ENCODE results near the gene MVP. TPM values are rescaled to one million over a fixed set of nuclear protein-coding genes. Genes with fewer than 3 reads are reported as not detected.

The MVP gene
- total and polyA plus RNA-seq, 2 donors (not counting 1 experiment from before 2014, with no cell fraction given): 109 to 121 TPM

- no peak overlapping the region for H3K27ac ChIP-seq (ENCODE audit: low read length in 2 of 2)
- no peaks in the 10 kb centered on the region for H3K79me2 ChIP-seq (ENCODE audit: control insufficient read depth, insufficient read depth, low read length)
- DNase-seq (no peak), ATAC-seq (ENCODE audit: low read depth) (no peak)
- H3K4me3 ChIP-seq (ENCODE audit: control extremely low read depth in 1 of 5, extremely low read depth in 1 of 5, insufficient read depth in 1 of 5, low read depth in 2 of 5, low read length in 4 of 5): no peak overlapping the region
- CTCF ChIA-PET: interaction anchor here (0.8 kb wide), 1 partner anchor 144 kb away, joined by 3 read pairs; no protein-coding TSS in a partner anchor
- H3K4me1 ChIP-seq (ENCODE audit: control insufficient read depth in 2 of 2, insufficient read depth in 2 of 2, low read length in 2 of 2): no peaks in the 10 kb centered on the region
- no peak overlapping the region for H3K4me2 ChIP-seq (replicated peaks; ENCODE audit: low read depth, low read length, poor library complexity, severe bottlenecking)
- WGBS (ENCODE audit: insufficient coverage): 98% methylated on average over 5 of the region's 8 CpGs
- POLR2A ChIA-PET: no interaction called here
- H4K20me1 ChIP-seq (ENCODE audit: control insufficient read depth, insufficient read depth, low read length, poor library complexity, severe bottlenecking): no peaks in the 10 kb centered on the region
- no peak overlapping the region for H2AFZ ChIP-seq (ENCODE audit: insufficient read depth, low read depth, low read length, poor library complexity, severe bottlenecking)
- no peaks in the 10 kb centered on the region for H3K27me3 ChIP-seq (replicated peaks in 1 of 4; ENCODE audit: control extremely low read depth in 1 of 4, control insufficient read depth in 3 of 4, insufficient read depth in 4 of 4, low read length in 3 of 4)
- Mint-ChIP-seq H3K27me3 (no peaks in the 10 kb centered on the region), H3K27ac (peak overlapping the region; percentile 17), H3K9me3 (ENCODE audit: insufficient read depth) (no peaks in the 10 kb centered on the region), H3K4me3 (no peak overlapping the region), H3K4me1 (no peaks in the 10 kb centered on the region)
- intact Hi-C loops (cut with micrococcal nuclease): no loop called here
- peaks cover 0 to 59% of the 10 kb centered on the region in 2 experiments for H3K36me3 ChIP-seq (replicated peaks in 1 of 2; ENCODE audit: control extremely low read depth in 1 of 2, control insufficient read depth in 1 of 2, extremely low read depth in 1 of 2, insufficient read depth in 2 of 2, low read length in 1 of 2)
- TF ChIP-seq CTCF (IDR thresholded peaks at IDR 0.05): no peak
- TF ChIP-seq EZH2 (IDR thresholded peaks at IDR 0.05; ENCODE audit: borderline replicate concordance, insufficient read depth, low read depth, low read length, poor library complexity, severe bottlenecking): no peak
- H3K9ac ChIP-seq (ENCODE audit: low read length): no peak overlapping the region
- H3K9me3 ChIP-seq (ENCODE audit: control extremely low read depth in 1 of 3, control insufficient read depth in 2 of 3, insufficient read depth in 1 of 3, low read length in 2 of 3): no peaks in the 10 kb centered on the region
Observed at GRCh38 chr16:29843931-29844330, 23.7 kb downstream of the MVP start.

- DNase-seq: no peak
Observed at GRCh38 chr16:29844575-29845331, 24.5 kb downstream of the MVP start.

More at GRCh38 chr16:29844575-29845331, 24.5 kb downstream of the MVP start:
- H3K4me3 ChIP-seq (ENCODE audit: control extremely low read depth in 1 of 5, extremely low read depth in 1 of 5, insufficient read depth in 1 of 5, low read depth in 2 of 5, low read length in 4 of 5): no peak overlapping the region
- H3K4me3 Mint-ChIP-seq: no peak overlapping the region
- H3K79me2 ChIP-seq (ENCODE audit: control insufficient read depth, insufficient read depth, low read length): no peaks in the 10 kb centered on the region
- peaks cover 0 to 51% of the 10 kb centered on the region in 2 experiments for H3K36me3 ChIP-seq (replicated peaks in 1 of 2; ENCODE audit: control extremely low read depth in 1 of 2, control insufficient read depth in 1 of 2, extremely low read depth in 1 of 2, insufficient read depth in 2 of 2, low read length in 1 of 2)
- no peak overlapping the region for H3K4me2 ChIP-seq (replicated peaks; ENCODE audit: low read depth, low read length, poor library complexity, severe bottlenecking)
- no peaks in the 10 kb centered on the region for H3K4me1 Mint-ChIP-seq
- intact Hi-C loops (cut with micrococcal nuclease): no loop called here
- no peaks in the 10 kb centered on the region for H4K20me1 ChIP-seq (ENCODE audit: control insufficient read depth, insufficient read depth, low read length, poor library complexity, severe bottlenecking)
- H3K9me3 Mint-ChIP-seq (ENCODE audit: insufficient read depth): no peaks in the 10 kb centered on the region
- ChIA-PET POLR2A (no interaction called here), CTCF (interaction anchor here (0.6 to 0.8 kb wide), 3 partner anchors 145 to 980 kb away, joined by 3 to 4 read pairs (median 3); no protein-coding TSS in a partner anchor)
- H3K27ac Mint-ChIP-seq: no peak overlapping the region
- 97% methylated on average over 27 of the region's 28 CpGs for WGBS (ENCODE audit: insufficient coverage)
- H3K27ac ChIP-seq (ENCODE audit: low read length in 2 of 2): no peak overlapping the region
- no peak overlapping the region for H2AFZ ChIP-seq (ENCODE audit: insufficient read depth, low read depth, low read length, poor library complexity, severe bottlenecking)
- H3K27me3 ChIP-seq (replicated peaks in 1 of 4; ENCODE audit: control extremely low read depth in 1 of 4, control insufficient read depth in 3 of 4, insufficient read depth in 4 of 4, low read length in 3 of 4): no peaks in the 10 kb centered on the region
- H3K4me1 ChIP-seq (ENCODE audit: control insufficient read depth in 2 of 2, insufficient read depth in 2 of 2, low read length in 2 of 2): no peaks in the 10 kb centered on the region
- no peaks in the 10 kb centered on the region for H3K9me3 ChIP-seq (ENCODE audit: control extremely low read depth in 1 of 3, control insufficient read depth in 2 of 3, insufficient read depth in 1 of 3, low read length in 2 of 3)
- H3K27me3 Mint-ChIP-seq: no peaks in the 10 kb centered on the region
- TF ChIP-seq EZH2 (IDR thresholded peaks at IDR 0.05; ENCODE audit: borderline replicate concordance, insufficient read depth, low read depth, low read length, poor library complexity, severe bottlenecking) (no peak), CTCF (IDR thresholded peaks at IDR 0.05) (no peak)
- no peak for ATAC-seq (ENCODE audit: low read depth)
- H3K9ac ChIP-seq (ENCODE audit: low read length): no peak overlapping the region

All from B cell (primary cell).